Measurements from ENCODE around the gene LCLAT1.
"Not testable (repeated sequence)": the region's sequence is repeated elsewhere in the genome, so short reads cannot be mapped to it uniquely, and the experiment has no call there.

LCLAT1 gene

GRCh38 chr2:30561349-30561748 lies 114.3 kb downstream of the LCLAT1 start:
- DNase-seq = no peak
- in situ Hi-C loops (cut with MboI; ENCODE audit: low pct_unique_long_range_greater_than_20kb, low sequenced_read_pairs) = no loop called here

GRCh38 chr2:30565851-30566358 lies 118.9 kb downstream of the LCLAT1 start:
- DNase-seq = no peak
- in situ Hi-C loops (cut with MboI; ENCODE audit: low pct_unique_long_range_greater_than_20kb, low sequenced_read_pairs) = no loop called here

GRCh38 chr2:30566631-30567030 lies 119.6 kb downstream of the LCLAT1 start:
- in situ Hi-C loops (cut with MboI; ENCODE audit: low pct_unique_long_range_greater_than_20kb, low sequenced_read_pairs) = no loop called here
- DNase-seq = no peak

- in situ Hi-C loops (cut with MboI; ENCODE audit: low pct_unique_long_range_greater_than_20kb, low sequenced_read_pairs) = no loop called here
These were observed 120.3 kb downstream of the LCLAT1 start for GRCh38 chr2:30567317-30567716.

GRCh38 chr2:30569946-30570345 lies 122.9 kb downstream of the LCLAT1 start:
- in situ Hi-C loops (cut with MboI; ENCODE audit: low pct_unique_long_range_greater_than_20kb, low sequenced_read_pairs) = no loop called here
- DNase-seq = no peak

More at GRCh38 chr2:30567317-30567716, 120.3 kb downstream of the LCLAT1 start:
- DNase-seq = no peak

GRCh38 chr2:30577151-30577550 lies 130.1 kb downstream of the LCLAT1 start:
- DNase-seq = no peak
- in situ Hi-C loops (cut with MboI; ENCODE audit: low pct_unique_long_range_greater_than_20kb, low sequenced_read_pairs) = no loop called here

- peak; percentile 41 for DNase-seq
- in situ Hi-C loops (cut with MboI; ENCODE audit: low pct_unique_long_range_greater_than_20kb, low sequenced_read_pairs) = no loop called here
These were observed 133.3 kb downstream of the LCLAT1 start for GRCh38 chr2:30580391-30580790.

DNA sequence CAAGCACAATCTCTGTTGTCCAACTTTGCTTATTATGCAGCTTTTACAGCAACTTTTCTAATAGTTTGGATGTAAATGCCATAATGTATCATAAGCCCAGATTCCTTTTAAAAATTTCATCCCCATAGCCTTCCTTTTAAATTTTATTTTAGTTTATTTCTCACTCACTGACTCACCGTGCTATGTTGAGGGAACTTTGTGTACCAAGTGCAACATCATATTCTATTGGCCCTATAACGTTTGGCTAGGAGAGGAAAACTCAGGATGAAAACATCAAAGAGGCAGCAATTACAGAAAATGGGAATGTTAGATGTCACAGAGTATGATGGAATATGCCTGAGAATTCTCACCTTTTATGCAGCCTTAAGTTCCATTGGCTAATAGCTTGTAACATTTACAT lies 135.5 kb downstream of the LCLAT1 start:
- in situ Hi-C loops (cut with MboI; ENCODE audit: low pct_unique_long_range_greater_than_20kb, low sequenced_read_pairs) = no loop called here

DNA sequence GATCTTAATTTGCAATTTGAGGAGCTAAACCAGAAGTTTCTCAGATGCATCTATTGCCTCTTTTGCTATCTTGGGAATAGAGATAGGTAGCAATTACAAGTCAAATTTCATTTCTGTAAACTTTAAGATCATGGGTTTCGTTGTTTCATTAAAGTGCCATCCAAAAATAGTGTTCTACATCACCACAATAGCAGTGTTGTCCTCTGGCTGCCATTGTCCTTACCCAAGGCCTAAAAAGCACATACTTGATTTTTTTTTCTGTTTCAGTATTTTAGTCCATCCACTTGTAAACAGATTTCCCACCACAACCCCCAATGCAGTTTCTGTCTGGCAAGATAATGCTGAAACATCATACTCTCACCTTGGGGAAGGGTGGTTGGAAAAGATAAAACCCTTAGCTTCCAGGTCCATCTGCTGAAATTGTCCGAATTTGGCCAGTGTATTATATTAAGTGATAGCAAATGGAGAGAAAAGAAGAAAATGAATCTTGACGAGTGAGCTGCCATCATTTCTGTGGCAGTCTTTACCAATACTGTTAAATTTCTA lies 136.2 kb downstream of the LCLAT1 start:
- in situ Hi-C loops (cut with MboI; ENCODE audit: low pct_unique_long_range_greater_than_20kb, low sequenced_read_pairs) = no loop called here
- no peak for DNase-seq

More for the DNA sequence above, 135.5 kb downstream of the LCLAT1 start:
- no peak for DNase-seq

DNA sequence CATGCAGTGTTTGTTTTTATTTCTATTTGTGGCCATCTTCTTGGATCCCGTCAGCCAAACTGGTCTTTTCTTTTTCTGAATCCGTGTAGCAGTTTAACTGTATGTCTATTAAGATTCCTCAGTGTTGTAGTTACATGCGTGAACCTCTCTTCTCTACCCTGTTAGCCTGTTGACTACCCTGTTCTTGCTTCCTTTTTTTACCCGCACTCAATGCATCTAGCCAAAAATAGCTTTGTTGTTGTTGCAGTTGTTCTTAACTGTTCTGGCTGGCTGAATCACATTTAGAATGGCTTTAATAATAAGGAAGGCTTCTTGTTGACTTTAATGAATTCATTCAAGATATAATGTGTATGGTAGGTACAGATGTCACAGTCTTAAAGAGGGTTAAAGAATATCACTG lies 137.1 kb downstream of the LCLAT1 start:
- DNase-seq = peak; percentile 49
- in situ Hi-C loops (cut with MboI; ENCODE audit: low pct_unique_long_range_greater_than_20kb, low sequenced_read_pairs) = no loop called here

- in situ Hi-C loops (cut with MboI; ENCODE audit: low pct_unique_long_range_greater_than_20kb, low sequenced_read_pairs) = no loop called here
These were observed 141.9 kb downstream of the LCLAT1 start for GRCh38 chr2:30588994-30589393.

DNA sequence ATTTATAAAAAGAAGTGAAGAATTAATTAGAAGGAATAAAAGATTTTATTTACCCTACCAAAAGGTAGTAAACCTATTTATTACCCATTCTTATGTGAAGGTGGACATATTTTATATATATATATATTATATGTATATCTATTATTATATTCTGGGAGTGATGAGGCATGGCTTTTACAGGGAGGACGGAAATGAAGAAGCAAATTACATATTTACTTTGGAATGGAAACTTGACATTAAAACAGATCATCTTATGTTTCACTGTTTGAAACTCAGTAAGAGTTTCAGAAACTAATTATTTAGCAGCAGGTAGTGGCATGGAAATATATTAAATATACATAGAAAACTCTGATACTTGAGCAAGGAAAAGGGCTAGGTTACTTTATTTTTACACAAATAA lies 143.4 kb downstream of the LCLAT1 start:
- DNase-seq = no peak
- in situ Hi-C loops (cut with MboI; ENCODE audit: low pct_unique_long_range_greater_than_20kb, low sequenced_read_pairs) = no loop called here

More at GRCh38 chr2:30588994-30589393, 141.9 kb downstream of the LCLAT1 start:
- no peak for DNase-seq

DNA sequence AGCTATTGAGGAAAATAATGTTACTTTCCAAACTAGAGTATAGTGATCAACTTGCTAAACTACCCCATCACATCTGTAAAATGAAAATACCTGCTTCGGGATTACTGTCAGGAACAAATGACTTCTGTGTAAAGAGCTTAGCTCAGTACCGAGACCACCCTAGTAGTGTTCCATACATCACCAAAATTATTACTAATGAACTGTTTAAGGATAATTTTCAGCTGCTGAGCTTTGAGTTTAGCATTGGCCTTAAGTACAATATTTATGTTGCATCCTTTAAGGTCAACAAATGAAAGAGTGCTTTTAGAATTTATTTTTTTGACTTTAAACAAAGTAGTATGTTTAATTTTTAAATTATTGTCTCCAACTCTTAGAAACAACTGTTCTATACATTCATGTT lies 144.1 kb downstream of the LCLAT1 start:
- no peak for DNase-seq
- in situ Hi-C loops (cut with MboI; ENCODE audit: low pct_unique_long_range_greater_than_20kb, low sequenced_read_pairs) = no loop called here

DNA sequence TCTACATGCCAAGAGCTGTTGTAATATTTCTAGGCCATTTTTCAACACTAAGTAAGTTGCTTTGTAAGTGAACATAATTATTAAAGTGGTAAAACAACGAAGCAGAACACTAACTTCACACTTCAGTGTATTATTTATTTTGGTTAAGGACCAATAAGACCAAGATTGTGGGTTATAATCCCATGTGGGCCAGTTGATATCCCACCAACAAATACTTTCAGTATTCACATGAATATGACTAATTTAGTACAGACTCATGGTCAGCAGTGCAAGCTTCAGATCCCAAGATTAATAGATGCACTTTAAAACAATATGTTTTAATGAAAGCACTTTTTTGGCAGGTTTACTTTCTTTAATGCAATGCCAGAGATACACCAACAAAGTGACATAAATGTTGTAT lies 154.3 kb downstream of the LCLAT1 start:
- no peak for DNase-seq
- in situ Hi-C loops (cut with MboI; ENCODE audit: low pct_unique_long_range_greater_than_20kb, low sequenced_read_pairs) = no loop called here

DNA sequence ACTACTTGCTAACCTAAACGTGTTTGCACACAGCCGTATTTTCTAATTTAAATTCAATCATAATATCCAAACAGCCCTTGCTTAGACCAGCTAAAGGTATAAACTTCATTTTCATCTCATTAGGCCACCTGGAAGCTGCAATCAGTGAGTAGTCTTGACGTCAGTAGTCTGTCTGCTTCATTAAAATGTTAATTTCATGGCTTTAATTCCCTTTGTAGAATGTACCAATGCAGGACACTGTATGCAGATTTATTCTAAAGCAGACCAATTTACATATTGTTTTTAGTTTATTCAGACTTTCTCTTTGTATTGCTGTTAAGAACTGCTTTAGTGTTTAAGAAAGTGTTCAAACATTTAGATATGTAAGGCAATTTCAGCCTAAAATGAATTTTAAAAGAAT lies 158.2 kb downstream of the LCLAT1 start:
- in situ Hi-C loops (cut with MboI; ENCODE audit: low pct_unique_long_range_greater_than_20kb, low sequenced_read_pairs) = no loop called here
- no peak for DNase-seq

- no peak for DNase-seq
- in situ Hi-C loops (cut with MboI; ENCODE audit: low pct_unique_long_range_greater_than_20kb, low sequenced_read_pairs) = no loop called here
These were observed 161.6 kb downstream of the LCLAT1 start for GRCh38 chr2:30608643-30609042.

DNA sequence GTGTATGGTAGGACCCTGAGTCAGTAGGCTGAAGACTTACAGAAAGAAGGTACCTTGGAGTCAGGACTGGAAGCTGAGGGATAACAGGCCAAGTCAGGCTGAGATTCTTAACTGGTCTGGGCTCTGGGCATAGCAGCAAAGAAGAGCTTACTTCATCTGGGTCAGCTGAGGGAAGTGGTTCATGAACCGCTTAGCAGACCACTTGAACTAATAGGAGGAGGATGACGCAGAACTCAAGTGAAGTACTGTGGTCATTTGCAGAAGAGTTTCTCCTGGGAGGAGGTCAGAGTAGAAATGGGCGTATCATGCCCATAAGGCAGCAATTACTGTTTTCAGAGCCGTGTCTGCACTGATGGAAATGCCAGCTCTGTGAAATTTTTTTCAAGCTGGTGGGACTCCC lies 164.5 kb downstream of the LCLAT1 start:
- DNase-seq = no peak
- in situ Hi-C loops (cut with MboI; ENCODE audit: low pct_unique_long_range_greater_than_20kb, low sequenced_read_pairs) = no loop called here

DNA sequence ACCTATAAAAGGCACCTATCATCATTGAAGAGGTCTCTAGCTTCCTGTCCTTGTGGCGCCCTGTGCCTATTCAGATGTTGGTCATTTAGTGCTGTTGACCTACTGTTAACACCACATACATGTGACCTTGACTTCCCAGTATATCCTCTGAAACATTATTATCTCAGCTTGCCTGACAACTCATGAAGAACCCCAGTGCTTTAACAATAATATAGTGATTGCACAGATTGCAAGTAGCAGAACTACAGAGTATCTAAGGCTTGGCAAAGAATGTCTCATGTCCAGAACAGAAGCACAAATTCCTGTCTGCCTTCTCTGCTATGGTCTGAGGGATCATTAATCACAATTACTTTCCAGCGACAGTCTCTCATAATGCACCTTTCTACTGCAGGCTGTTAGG lies 165.3 kb downstream of the LCLAT1 start:
- in situ Hi-C loops (cut with MboI; ENCODE audit: low pct_unique_long_range_greater_than_20kb, low sequenced_read_pairs) = no loop called here
- DNase-seq = no peak

DNA sequence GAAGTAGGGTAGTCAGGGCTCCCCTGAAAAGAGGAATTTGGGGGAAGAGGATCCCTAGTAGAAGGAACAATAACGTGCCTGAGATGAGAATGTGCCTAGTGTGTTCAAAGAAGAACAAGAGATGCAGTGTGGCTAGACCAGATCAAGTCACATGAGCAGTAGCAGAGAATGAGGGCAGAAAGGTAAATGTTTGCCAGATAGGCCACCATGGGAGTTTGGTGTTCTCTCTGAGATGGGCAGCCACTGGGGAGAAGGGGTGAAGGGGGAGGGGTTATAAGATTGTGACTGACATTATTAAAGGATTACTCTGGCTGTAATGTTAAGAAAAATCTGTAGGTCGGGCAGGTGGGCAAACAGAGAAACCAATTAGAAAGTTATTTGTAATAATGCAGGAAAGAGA lies 166.0 kb downstream of the LCLAT1 start:
- in situ Hi-C loops (cut with MboI; ENCODE audit: low pct_unique_long_range_greater_than_20kb, low sequenced_read_pairs) = no loop called here
- DNase-seq = no peak

DNA sequence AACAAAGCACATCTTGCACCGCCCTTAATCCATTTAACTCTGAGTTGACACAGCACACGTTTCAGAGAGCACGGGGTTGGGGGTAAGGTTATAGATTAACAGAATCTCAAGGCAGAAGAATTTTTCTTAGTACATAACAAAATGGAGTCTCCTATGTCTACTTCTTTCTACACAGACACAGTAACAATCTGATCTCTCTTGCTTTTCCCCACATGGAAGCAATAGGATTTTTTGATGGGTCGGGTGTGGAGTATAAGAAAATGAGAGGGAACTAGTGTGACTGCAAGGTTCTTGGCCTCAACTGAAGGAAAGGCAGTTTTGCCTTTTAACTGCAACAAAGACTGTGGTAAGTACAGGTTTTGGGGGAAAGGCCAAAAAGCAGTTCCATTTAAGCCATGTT lies 167.2 kb downstream of the LCLAT1 start:
- in situ Hi-C loops (cut with MboI; ENCODE audit: low pct_unique_long_range_greater_than_20kb, low sequenced_read_pairs); DNase-seq: not testable (repeated sequence)

- in situ Hi-C loops (cut with MboI; ENCODE audit: low pct_unique_long_range_greater_than_20kb, low sequenced_read_pairs) = no loop called here
- DNase-seq = no peak
These were observed 168.9 kb downstream of the LCLAT1 start for GRCh38 chr2:30615926-30616325.
